ENCODE results near the gene TNNI3K.

TNNI3K gene

GRCh38 chr1:74430342-74430934, 195.3 kb downstream of the TNNI3K start:
- FAIRE-seq (no peak), DNase-seq (ENCODE audit: low spot score) (no peak)

GRCh38 chr1:74431531-74431930, 196.3 kb downstream of the TNNI3K start:
- DNase-seq (ENCODE audit: low spot score) (no peak), FAIRE-seq (no peak)

GRCh38 chr1:74432325-74432724, 197.1 kb downstream of the TNNI3K start:
- DNase-seq (ENCODE audit: low spot score), result no peak
- FAIRE-seq, result no peak

- FAIRE-seq, result no peak
Measured at GRCh38 chr1:74434321-74434720, 199.1 kb downstream of the TNNI3K start.

GRCh38 chr1:74436078-74436477, 200.9 kb downstream of the TNNI3K start:
- FAIRE-seq, result no peak
- no peak for DNase-seq (ENCODE audit: low spot score)

More at GRCh38 chr1:74434321-74434720, 199.1 kb downstream of the TNNI3K start:
- no peak for DNase-seq (ENCODE audit: low spot score)

GRCh38 chr1:74437035-74437434, 201.8 kb downstream of the TNNI3K start:
- no peak for FAIRE-seq
- no peak for DNase-seq (ENCODE audit: low spot score)

GRCh38 chr1:74452035-74452434, 216.8 kb downstream of the TNNI3K start:
- no peak for DNase-seq (ENCODE audit: low spot score)
- no peak for FAIRE-seq

- FAIRE-seq (no peak), DNase-seq (ENCODE audit: low spot score) (no peak)
Measured at GRCh38 chr1:74453277-74453676, 218.1 kb downstream of the TNNI3K start.

GRCh38 chr1:74455390-74455789, 220.2 kb downstream of the TNNI3K start:
- DNase-seq (ENCODE audit: low spot score) (no peak), FAIRE-seq (no peak)

GRCh38 chr1:74457253-74457652, 222.1 kb downstream of the TNNI3K start:
- FAIRE-seq (no peak), DNase-seq (ENCODE audit: low spot score) (no peak)

- no peak for FAIRE-seq
- peak; percentile 11 for DNase-seq (ENCODE audit: low spot score)
Measured at GRCh38 chr1:74463333-74463988, 228.3 kb downstream of the TNNI3K start.

GRCh38 chr1:74464037-74464436, 228.8 kb downstream of the TNNI3K start:
- FAIRE-seq (no peak), DNase-seq (ENCODE audit: low spot score) (no peak)

- no peak for DNase-seq (ENCODE audit: low spot score)
- no peak for FAIRE-seq
Measured at GRCh38 chr1:74465193-74465681, 230.1 kb downstream of the TNNI3K start.

GRCh38 chr1:74467786-74468377, 232.7 kb downstream of the TNNI3K start:
- FAIRE-seq (no peak), DNase-seq (ENCODE audit: low spot score) (no peak)

GRCh38 chr1:74468982-74469603, 233.9 kb downstream of the TNNI3K start:
- FAIRE-seq, result no peak

GRCh38 chr1:74470251-74470650, 235.1 kb downstream of the TNNI3K start:
- FAIRE-seq (no peak), DNase-seq (ENCODE audit: low spot score) (no peak)

More at GRCh38 chr1:74468982-74469603, 233.9 kb downstream of the TNNI3K start:
- peak; percentile 21 for DNase-seq (ENCODE audit: low spot score)

GRCh38 chr1:74470936-74471335, 235.7 kb downstream of the TNNI3K start:
- no peak for FAIRE-seq

GRCh38 chr1:74471470-74471869, 236.3 kb downstream of the TNNI3K start:
- DNase-seq (ENCODE audit: low spot score) (no peak), FAIRE-seq (no peak)

More at GRCh38 chr1:74470936-74471335, 235.7 kb downstream of the TNNI3K start:
- no peak for DNase-seq (ENCODE audit: low spot score)

GRCh38 chr1:74474585-74474984, 239.4 kb downstream of the TNNI3K start:
- FAIRE-seq (no peak), DNase-seq (ENCODE audit: low spot score) (no peak)

- no peak for DNase-seq (ENCODE audit: low spot score)
Measured at GRCh38 chr1:74478979-74479378, 243.8 kb downstream of the TNNI3K start.

GRCh38 chr1:74480068-74480467, 244.9 kb downstream of the TNNI3K start:
- FAIRE-seq (no peak), DNase-seq (ENCODE audit: low spot score) (no peak)

More at GRCh38 chr1:74478979-74479378, 243.8 kb downstream of the TNNI3K start:
- no peak for FAIRE-seq

GRCh38 chr1:74481607-74482006, 246.4 kb downstream of the TNNI3K start:
- no peak for FAIRE-seq
- DNase-seq (ENCODE audit: low spot score), result no peak
